H4 (cell line): ENCODE results near the gene NFIX. TPM values are rescaled to one million over a fixed set of nuclear protein-coding genes. Genes with fewer than 3 reads are reported as not detected.

Source experiments
- DNase-seq: peaks from one replicate; pipeline ENCODE4 v3.0.0-alpha.2; 2015; ENCODE audit warnings: low spot score
- total RNA-seq: library from RNA; depleted of rRNA; stranded (reverse); fragments of >200 nt; shearing (Covaris generic); gene quantifications from 2 replicates; pipeline ENCODE4 v1.2.3, GENCODE V29; 2014

Gene NFIX
- total RNA-seq, 1 experiment from 2014 or later, result 13.8 TPM

- no peak for DNase-seq
Measured at GRCh38 chr19:13020002-13020414, 24.7 kb downstream of the NFIX start.

- DNase-seq, result peak; percentile 33
Measured at GRCh38 chr19:13022111-13022858, 27.0 kb downstream of the NFIX start.

- peak; percentile 88 for DNase-seq
Measured at GRCh38 chr19:13022859-13023636, 27.8 kb downstream of the NFIX start.

GRCh38 chr19:13023656-13024055, 28.4 kb downstream of the NFIX start:
- no peak for DNase-seq

- no peak for DNase-seq
Measured at GRCh38 chr19:13024126-13024950, 29.1 kb downstream of the NFIX start.

- no peak for DNase-seq
Measured at GRCh38 chr19:13024951-13025697, 29.8 kb downstream of the NFIX start.

- DNase-seq, result no peak
Measured at GRCh38 chr19:13025819-13026456, 30.7 kb downstream of the NFIX start.

GRCh38 chr19:13026462-13027370, 31.4 kb downstream of the NFIX start:
- peak; percentile 89 for DNase-seq

- no peak for DNase-seq
Measured at GRCh38 chr19:13027557-13027956, 32.3 kb downstream of the NFIX start.

- DNase-seq, result no peak
Measured at GRCh38 chr19:13028027-13028426, 32.8 kb downstream of the NFIX start.

GRCh38 chr19:13029301-13029880, 34.1 kb downstream of the NFIX start:
- no peak for DNase-seq

- DNase-seq, result no peak
Measured at GRCh38 chr19:13029893-13030292, 34.6 kb downstream of the NFIX start.

GRCh38 chr19:13031917-13032623, 36.8 kb downstream of the NFIX start:
- DNase-seq, result peak; percentile 29

GRCh38 chr19:13032837-13033236, 37.6 kb downstream of the NFIX start:
- no peak for DNase-seq

GRCh38 chr19:13033244-13033643, 38.0 kb downstream of the NFIX start:
- DNase-seq, result no peak

GRCh38 chr19:13033819-13034611, 38.7 kb downstream of the NFIX start:
- DNase-seq, result peak; percentile 72

GRCh38 chr19:13034636-13035035, 39.4 kb downstream of the NFIX start:
- DNase-seq, result no peak

GRCh38 chr19:13035820-13036365, 40.6 kb downstream of the NFIX start:
- DNase-seq, result no peak
